ENCODE data around the gene TUBA3D.
"Not testable (repeated sequence)": the region's sequence is repeated elsewhere in the genome, so short reads cannot be mapped to it uniquely, and the experiment has no call there.

The TUBA3D gene

GRCh38 chr2:131514408-131515166 lies 38.7 kb downstream of the TUBA3D start:
- not testable (repeated sequence) for DNase-seq (ENCODE audit: low read depth in 4 of 4, low spot score in 1 of 4)

GRCh38 chr2:131515235-131515634 lies 39.3 kb downstream of the TUBA3D start:
- not testable (repeated sequence) for DNase-seq (ENCODE audit: low read depth in 4 of 4, low spot score in 1 of 4)

- DNase-seq (ENCODE audit: low read depth in 4 of 4, low spot score in 1 of 4) = no peak
Measured at GRCh38 chr2:131516011-131516410, 40.1 kb downstream of the TUBA3D start.

GRCh38 chr2:131516621-131517020 lies 40.7 kb downstream of the TUBA3D start:
- not testable (repeated sequence) for DNase-seq (ENCODE audit: low read depth in 4 of 4, low spot score in 1 of 4)

- DNase-seq (ENCODE audit: low read depth in 4 of 4, low spot score in 1 of 4) = no peak
Measured at GRCh38 chr2:131517106-131517831, 41.4 kb downstream of the TUBA3D start.

GRCh38 chr2:131517856-131518255 lies 41.9 kb downstream of the TUBA3D start:
- not testable (repeated sequence) for DNase-seq (ENCODE audit: low read depth in 4 of 4, low spot score in 1 of 4)

GRCh38 chr2:131518531-131518930 lies 42.6 kb downstream of the TUBA3D start:
- not testable (repeated sequence) for DNase-seq (ENCODE audit: low read depth in 4 of 4, low spot score in 1 of 4)

GRCh38 chr2:131519466-131519865 lies 43.5 kb downstream of the TUBA3D start:
- DNase-seq (ENCODE audit: low read depth in 4 of 4, low spot score in 1 of 4) = no peak

GRCh38 chr2:131519871-131520470 lies 44.1 kb downstream of the TUBA3D start:
- DNase-seq (ENCODE audit: low read depth in 4 of 4, low spot score in 1 of 4) = not testable (repeated sequence)

GRCh38 chr2:131520526-131520925 lies 44.6 kb downstream of the TUBA3D start:
- DNase-seq (ENCODE audit: low read depth in 4 of 4, low spot score in 1 of 4) = no peak

GRCh38 chr2:131521524-131521923 lies 45.6 kb downstream of the TUBA3D start:
- not testable (repeated sequence) for DNase-seq (ENCODE audit: low read depth in 4 of 4, low spot score in 1 of 4)

GRCh38 chr2:131521961-131522781 lies 46.3 kb downstream of the TUBA3D start:
- no peak for DNase-seq (ENCODE audit: low read depth in 4 of 4, low spot score in 1 of 4)

GRCh38 chr2:131525256-131525655 lies 49.3 kb downstream of the TUBA3D start:
- DNase-seq (ENCODE audit: low read depth in 4 of 4, low spot score in 1 of 4) = not testable (repeated sequence)

GRCh38 chr2:131527131-131528001 lies 51.4 kb downstream of the TUBA3D start, which contains the start of gene CCDC74A:
Gene CCDC74A (plus strand): TSS chr2:131527888. CDS start chr2:131527971, 83 bp downstream.
- peak; percentile 48 to 76 (median 60) for DNase-seq (ENCODE audit: low read depth in 4 of 4, low spot score in 1 of 4)

GRCh38 chr2:131528981-131529863 lies 53.3 kb downstream of the TUBA3D start:
- DNase-seq (ENCODE audit: low read depth in 4 of 4, low spot score in 1 of 4) = not testable (repeated sequence)

- not testable (repeated sequence) for DNase-seq (ENCODE audit: low read depth in 4 of 4, low spot score in 1 of 4)
Measured at GRCh38 chr2:131529864-131530445, 54.0 kb downstream of the TUBA3D start.

- not testable (repeated sequence) for DNase-seq (ENCODE audit: low read depth in 4 of 4, low spot score in 1 of 4)
Measured at GRCh38 chr2:131530626-131531344, 54.9 kb downstream of the TUBA3D start.

Measured in stimulated activated CD4-positive, alpha-beta T cell treated with anti-CD3 and anti-CD28 coated beads, Interleukin-1b, Interleukin-23, amount 100 ng/mL, for 24 hours (primary cell).